Measurements from ENCODE around the gene GPR15LG. TPM values are rescaled to one million over a fixed set of nuclear protein-coding genes. Genes with fewer than 3 reads are reported as not detected.
"Not testable (repeated sequence)": the region's sequence is repeated elsewhere in the genome, so short reads cannot be mapped to it uniquely, and the experiment has no call there.

Gene GPR15LG
- total RNA-seq, 2 experiments from 2014 or later: not detected

GRCh38 chr10:84177541-84178141 is 4.0 kb downstream of the GPR15LG start:
- Mint-ChIP-seq H3K36me3 (ENCODE audit: low read depth) (no peaks in the 10 kb centered on the region), H3K4me1 (ENCODE audit: low read depth) (peaks cover 5% of the 10 kb centered on the region), H3K27me3 (no peaks in the 10 kb centered on the region), H3K9me3 (no peaks in the 10 kb centered on the region), H3K27ac (no peak overlapping the region), H3K4me3 (no peak overlapping the region)
- peak; percentile 93 for ATAC-seq
- CTCF ChIA-PET: interaction anchor here (1.1 to 1.7 kb wide), 5 partner anchors 16 to 79 kb away, joined by 4 to 7 read pairs (median 4); partner anchors contain the start of gene CDHR1
- POLR2A ChIA-PET: interaction anchor here (1.0 to 2.0 kb wide), 2 partner anchors 35 to 38 kb away, joined by 3 to 8 read pairs; partner anchors contain the start of gene GHITM
- peak; percentile 74 for DNase-seq
- intact Hi-C loops (cut with micrococcal nuclease): no loop called here
- no peak for TF ChIP-seq CTCF (IDR thresholded peaks at IDR 0.05)

GRCh38 chr10:84178160-84178609 is 4.6 kb downstream of the GPR15LG start:
- no peak overlapping the region for H3K4me3 Mint-ChIP-seq
- no peaks in the 10 kb centered on the region for H3K36me3 Mint-ChIP-seq (ENCODE audit: low read depth)
- DNase-seq (no peak), ATAC-seq (no peak)
- intact Hi-C loops (cut with micrococcal nuclease): no loop called here
- H3K9me3 Mint-ChIP-seq: no peaks in the 10 kb centered on the region
- TF ChIP-seq CTCF (IDR thresholded peaks at IDR 0.05): no peak
- ChIA-PET CTCF (interaction anchor here (1.3 to 1.7 kb wide), 3 partner anchors 18 to 79 kb away, joined by 4 to 7 read pairs (median 6); no protein-coding TSS in a partner anchor), POLR2A (no interaction called here)
- H3K27ac Mint-ChIP-seq: no peak overlapping the region
- H3K4me1 Mint-ChIP-seq (ENCODE audit: low read depth): peaks cover 5% of the 10 kb centered on the region
- H3K27me3 Mint-ChIP-seq: no peaks in the 10 kb centered on the region

GRCh38 chr10:84179059-84179710 is 5.6 kb downstream of the GPR15LG start:
- H3K4me3 Mint-ChIP-seq: no peak overlapping the region
- ChIA-PET POLR2A (no interaction called here), CTCF (interaction anchor here (1.0 kb wide), 1 partner anchor 26 kb away, joined by 4 read pairs; no protein-coding TSS in a partner anchor)
- peaks cover 5% of the 10 kb centered on the region for H3K4me1 Mint-ChIP-seq (ENCODE audit: low read depth)
- H3K27ac Mint-ChIP-seq: no peak overlapping the region
- ATAC-seq (peak; percentile 43), DNase-seq (peak; percentile 54)
- no peaks in the 10 kb centered on the region for H3K27me3 Mint-ChIP-seq
- H3K9me3 Mint-ChIP-seq: no peaks in the 10 kb centered on the region
- intact Hi-C loops (cut with micrococcal nuclease): no loop called here
- H3K36me3 Mint-ChIP-seq (ENCODE audit: low read depth): no peaks in the 10 kb centered on the region
- no peak for TF ChIP-seq CTCF (IDR thresholded peaks at IDR 0.05)

- not testable (repeated sequence) for H3K9me3 Mint-ChIP-seq
Observed at GRCh38 chr10:84180386-84180785, 6.8 kb downstream of the GPR15LG start.

GRCh38 chr10:84181631-84182030 is 8.0 kb downstream of the GPR15LG start:
- ATAC-seq: no peak
- no peak for DNase-seq
- Mint-ChIP-seq H3K27ac (no peak overlapping the region), H3K4me1 (ENCODE audit: low read depth) (peaks cover 7% of the 10 kb centered on the region), H3K36me3 (ENCODE audit: low read depth) (no peaks in the 10 kb centered on the region), H3K4me3 (no peak overlapping the region), H3K9me3 (no peaks in the 10 kb centered on the region), H3K27me3 (no peaks in the 10 kb centered on the region)
- ChIA-PET CTCF (interaction anchor here (1.2 to 2.1 kb wide), 3 partner anchors 33 to 71 kb away, joined by 3 to 9 read pairs (median 5); no protein-coding TSS in a partner anchor), POLR2A (no interaction called here)
- intact Hi-C loops (cut with micrococcal nuclease): no loop called here
- no peak for TF ChIP-seq CTCF (IDR thresholded peaks at IDR 0.05)

More at GRCh38 chr10:84180386-84180785, 6.8 kb downstream of the GPR15LG start:
- H3K27ac Mint-ChIP-seq; DNase-seq; CTCF ChIA-PET; H3K4me3 Mint-ChIP-seq; H3K4me1 Mint-ChIP-seq (ENCODE audit: low read depth); intact Hi-C loops (cut with micrococcal nuclease); H3K36me3 Mint-ChIP-seq (ENCODE audit: low read depth); H3K27me3 Mint-ChIP-seq; ATAC-seq; POLR2A ChIA-PET: not testable (repeated sequence)

Data from activated CD8-positive, alpha-beta T cell treated with anti-CD3 and anti-CD28 coated beads for 36 hours (primary cell).